Vagina (tissue), 2 donors: Measurements from ENCODE around the gene ERRFI1. TPM values are rescaled to one million over a fixed set of nuclear protein-coding genes. Genes with fewer than 3 reads are reported as not detected.
"Not testable (repeated sequence)": the region's sequence is repeated elsewhere in the genome, so short reads cannot be mapped to it uniquely, and the experiment has no call there.

ENCODE experiments used
- DNase-seq, 2 donors: peaks; one replicate each; pipeline ENCODE4 v3.0.0-alpha.2; 2017; ENCODE audit errors: extremely low spot score in 2 of 2
- H3K27ac ChIP-seq: fragments of 200-600 bp; sonication (generic); one replicate; pipeline ENCODE4 v1.5.1; 2019
- H3K27me3 ChIP-seq: fragments of 200-600 bp; sonication (generic); one replicate; pipeline ENCODE4 v1.5.1; 2019
- H3K36me3 ChIP-seq, 2 donors: fragments of 200-600 bp; sonication (generic); one replicate each; pipeline ENCODE4 v1.5.1; 2017 to 2019
- H3K4me1 ChIP-seq: fragments of 200-600 bp; sonication (generic); one replicate; pipeline ENCODE4 v1.5.1; 2019
- H3K4me3 ChIP-seq, 2 donors: fragments of 200-600 bp; sonication (generic); 1 replicate in 1 of 2; 2 replicates in 1 of 2; pipeline ENCODE4 v1.5.1; 2016 to 2019
- H3K9me3 ChIP-seq: fragments of 200-600 bp; sonication (generic); one replicate; pipeline ENCODE4 v1.5.1; 2019
- CTCF ChIP-seq, 3 experiments: fragments of 450-650 bp in 2 of 3; fragments of 200-600 bp in 1 of 3; sonication (generic) in 1 of 3; IDR thresholded peaks; one replicate each; pipeline ENCODE4 v1.5.1; 2017 to 2019; ENCODE audit warnings: antibody characterized with exemption in 3 of 3, mild to moderate bottlenecking in 2 of 3, moderate library complexity in 2 of 3
- POLR2A ChIP-seq, 2 donors: fragments of 450-650 bp; IDR thresholded peaks; one replicate each; pipeline ENCODE4 v1.6.1; 2017; ENCODE audit warnings: antibody characterized with exemption in 2 of 2, mild to moderate bottlenecking in 2 of 2, moderate library complexity in 2 of 2
- POLR2AphosphoS5 ChIP-seq, 2 donors: sonication (generic); formaldehyde crosslinking; IDR thresholded peaks; one replicate each; pipeline ENCODE4 v1.9.0; 2017; ENCODE audit warnings: antibody characterized with exemption in 2 of 2, mild to moderate bottlenecking in 2 of 2, low read depth in 1 of 2; ENCODE audit not compliant: insufficient read depth in 1 of 2
- intact Hi-C: fragments of 100-400 bp; cut with DNase I; formaldehyde crosslinking; loops from one replicate; pipeline ENCODE4 v1.15.1; 2023
- total RNA-seq: library from RNA; depleted of rRNA; stranded (reverse); fragments of >200 nt; gene quantifications from one replicate; pipeline ENCODE4 v1.2.3, GENCODE V29; 2016

Gene ERRFI1
- total RNA-seq, 1 donor from 2014 or later: 160 TPM

- no peaks in the 10 kb centered on the region for H3K27me3 ChIP-seq
- DNase-seq: no peak
- no peaks in the 10 kb centered on the region for H3K9me3 ChIP-seq
- H3K27ac ChIP-seq: no peak overlapping the region
- TF ChIP-seq CTCF (IDR thresholded peaks at IDR 0.05): no peak
- TF ChIP-seq POLR2AphosphoS5 (IDR thresholded peaks at IDR 0.05; ENCODE audit: insufficient read depth in 1 of 2, low read depth in 1 of 2): no peak
- TF ChIP-seq POLR2A (IDR thresholded peaks at IDR 0.05): no peak
- no peaks in the 10 kb centered on the region for H3K36me3 ChIP-seq
- intact Hi-C loops: no loop called here
- H3K4me1 ChIP-seq: peaks cover 14% of the 10 kb centered on the region
- no peak overlapping the region for H3K4me3 ChIP-seq
Measured at GRCh38 chr1:8059161-8059622, 33.1 kb upstream of the ERRFI1 start.

- intact Hi-C loops, H3K27ac ChIP-seq: not testable (repeated sequence)
Measured at GRCh38 chr1:8057779-8058178, 31.7 kb upstream of the ERRFI1 start.

GRCh38 chr1:8055973-8056372 lies 29.9 kb upstream of the ERRFI1 start:
- Histone ChIP-seq H3K9me3 (no peaks in the 10 kb centered on the region), H3K36me3 (no peaks in the 10 kb centered on the region), H3K27me3 (no peaks in the 10 kb centered on the region), H3K4me3 (no peak overlapping the region), H3K27ac (no peak overlapping the region), H3K4me1 (peaks cover 9% of the 10 kb centered on the region)
- TF ChIP-seq POLR2AphosphoS5 (IDR thresholded peaks at IDR 0.05; ENCODE audit: insufficient read depth in 1 of 2, low read depth in 1 of 2): peak in 1 of 2 donors; percentile 63
- no peak for TF ChIP-seq CTCF (IDR thresholded peaks at IDR 0.05)
- DNase-seq: no peak
- intact Hi-C loops: no loop called here

More at GRCh38 chr1:8057779-8058178, 31.7 kb upstream of the ERRFI1 start:
- DNase-seq, H3K4me3 ChIP-seq, H3K9me3 ChIP-seq, H3K36me3 ChIP-seq, H3K27me3 ChIP-seq: not testable (repeated sequence)
- peaks cover 14% of the 10 kb centered on the region for H3K4me1 ChIP-seq

GRCh38 chr1:8053878-8054567 lies 27.9 kb upstream of the ERRFI1 start:
- TF ChIP-seq POLR2AphosphoS5 (IDR thresholded peaks at IDR 0.05; ENCODE audit: insufficient read depth in 1 of 2, low read depth in 1 of 2) (no peak), CTCF (IDR thresholded peaks at IDR 0.05) (no peak), POLR2A (IDR thresholded peaks at IDR 0.05) (no peak)
- intact Hi-C loops: no loop called here
- H3K27me3 ChIP-seq: no peaks in the 10 kb centered on the region
- no peaks in the 10 kb centered on the region for H3K36me3 ChIP-seq
- no peak overlapping the region for H3K4me3 ChIP-seq
- peaks cover 4% of the 10 kb centered on the region for H3K4me1 ChIP-seq
- no peaks in the 10 kb centered on the region for H3K9me3 ChIP-seq
- H3K27ac ChIP-seq: no peak overlapping the region
- DNase-seq: no peak

GRCh38 chr1:8051650-8052049 lies 25.5 kb upstream of the ERRFI1 start:
- Histone ChIP-seq H3K4me3 (no peak overlapping the region), H3K27ac (no peak overlapping the region), H3K36me3 (no peaks in the 10 kb centered on the region), H3K27me3 (no peaks in the 10 kb centered on the region), H3K9me3 (no peaks in the 10 kb centered on the region), H3K4me1 (peaks cover 16% of the 10 kb centered on the region)
- TF ChIP-seq POLR2A (IDR thresholded peaks at IDR 0.05): no peak
- intact Hi-C loops: no loop called here
- DNase-seq: no peak

- H3K4me3 ChIP-seq, H3K27me3 ChIP-seq, H3K9me3 ChIP-seq, DNase-seq, intact Hi-C loops, H3K27ac ChIP-seq, H3K36me3 ChIP-seq: not testable (repeated sequence)
- H3K4me1 ChIP-seq: peaks cover 16% of the 10 kb centered on the region
Measured at GRCh38 chr1:8049229-8049628, 23.1 kb upstream of the ERRFI1 start.
